HS-5 (cell line): ENCODE data around the gene RAB6B.
A peak's percentile ranks its signal among the peaks of the same experiment; 100 is the strongest.

Experiments used
- DNase-seq: peaks from one replicate; pipeline ENCODE4 v3.0.0-alpha.2; 2012; ENCODE audit warnings: low read depth

Gene RAB6B

DNA sequence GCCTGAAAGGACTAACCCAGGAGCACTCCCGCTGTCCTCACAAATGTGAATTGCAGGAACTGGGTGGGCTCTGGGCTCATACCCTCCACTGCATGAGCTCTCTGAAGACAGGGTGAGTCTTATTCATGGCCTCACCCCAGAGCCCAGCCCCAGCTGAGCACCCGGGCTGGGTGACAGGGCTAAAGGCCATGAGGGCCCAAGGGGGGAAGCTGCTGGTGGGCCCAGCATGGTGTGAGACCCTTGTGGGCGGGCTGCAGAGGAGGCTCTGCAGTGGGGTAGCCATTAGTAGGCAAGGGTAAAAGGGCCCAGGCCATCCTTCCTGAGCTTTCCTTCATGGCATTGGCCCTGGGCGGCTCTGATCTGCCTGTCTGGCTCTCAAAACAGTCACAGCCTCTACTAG is 59.7 kb downstream of the RAB6B start:
- DNase-seq: no peak

DNA sequence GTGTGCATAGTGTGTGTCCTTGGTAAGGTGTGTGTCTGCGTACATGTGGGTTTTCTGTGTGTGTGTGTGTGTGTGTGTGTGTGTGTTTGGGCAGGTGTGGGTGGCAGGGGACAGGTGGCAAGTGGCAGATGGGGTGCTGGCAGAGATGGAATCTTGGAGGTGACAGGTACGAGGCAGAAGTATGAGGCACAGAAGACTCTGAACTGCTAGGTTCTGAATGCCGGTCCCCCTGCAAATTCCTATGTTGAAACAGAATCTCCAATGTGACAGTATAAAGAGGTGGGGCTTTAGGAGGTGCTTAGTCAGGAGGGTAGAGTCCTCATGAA is 60.3 kb downstream of the RAB6B start:
- no peak for DNase-seq

DNA sequence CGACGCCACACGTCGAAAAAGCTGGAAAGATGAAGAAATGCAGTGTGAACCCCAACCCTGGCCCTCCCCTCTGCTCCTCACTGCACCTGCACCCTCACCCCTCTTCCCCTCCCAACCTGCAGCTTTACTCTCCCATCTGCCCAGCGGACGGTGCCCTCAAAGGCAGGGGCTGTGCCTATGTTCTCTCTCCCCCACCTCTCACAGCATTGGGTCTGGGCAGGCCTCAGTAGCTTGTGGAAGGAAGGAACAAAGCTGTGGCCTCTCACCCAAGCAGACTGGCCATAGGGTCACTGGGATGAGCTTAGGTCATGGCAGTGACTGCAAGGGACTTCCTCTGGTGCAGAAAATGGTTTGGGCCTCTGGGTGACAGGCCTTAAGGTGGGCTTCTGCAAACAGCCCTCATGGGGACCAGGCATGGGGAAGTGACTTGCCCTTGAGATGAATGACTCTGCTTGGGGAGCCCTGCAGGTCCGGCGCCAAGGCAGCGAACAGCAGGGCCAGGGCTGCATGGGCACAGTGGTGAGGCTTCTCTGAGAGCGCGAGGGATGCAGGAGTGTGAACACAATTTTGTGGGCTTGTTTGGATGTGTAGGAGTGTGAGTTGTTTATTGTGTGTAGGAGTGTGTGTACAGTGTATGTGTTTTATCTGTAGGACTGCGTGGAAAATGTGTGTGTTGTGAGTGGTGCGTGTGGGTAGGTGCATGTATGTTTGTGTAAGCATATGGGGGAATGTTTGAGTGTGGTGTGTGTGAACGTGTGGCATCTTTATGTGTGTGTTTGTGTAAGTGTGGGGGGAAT is 60.9 kb downstream of the RAB6B start:
- DNase-seq: no peak

DNA sequence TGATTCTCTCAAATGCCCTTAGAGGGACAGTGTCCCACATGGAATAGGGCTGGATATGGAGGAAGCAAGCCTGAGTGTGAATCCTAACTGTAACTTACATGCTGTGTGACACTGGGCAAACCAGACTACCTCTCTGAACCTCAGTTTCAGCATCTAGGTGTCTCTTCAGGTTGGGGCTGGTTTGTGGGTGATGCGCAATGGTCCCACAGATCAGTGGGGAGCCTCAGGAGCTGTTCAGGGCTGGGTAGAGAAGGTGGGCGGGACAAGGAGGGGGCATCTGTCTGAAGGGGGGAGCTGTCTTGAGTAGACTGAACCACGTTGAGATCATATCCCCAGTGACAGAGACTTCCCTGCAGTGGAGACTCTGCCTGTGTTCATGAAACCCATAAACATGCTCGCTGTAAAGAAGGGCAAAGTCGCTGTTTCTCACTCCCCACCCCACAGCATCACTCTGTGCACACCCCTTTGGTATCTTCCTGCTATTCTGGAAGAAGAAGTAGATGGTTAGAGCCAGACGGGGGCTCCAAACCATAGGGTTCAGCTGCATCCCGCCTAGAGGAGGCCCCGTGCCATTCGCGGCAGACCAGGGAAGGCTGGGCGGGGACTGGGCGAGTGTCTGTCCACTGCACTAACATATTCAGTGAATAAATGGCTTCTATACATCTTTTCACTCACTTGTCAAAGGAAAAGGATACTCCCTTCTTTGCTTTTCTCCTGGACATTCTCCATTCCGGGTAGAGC is 61.6 kb downstream of the RAB6B start:
- no peak for DNase-seq

DNA sequence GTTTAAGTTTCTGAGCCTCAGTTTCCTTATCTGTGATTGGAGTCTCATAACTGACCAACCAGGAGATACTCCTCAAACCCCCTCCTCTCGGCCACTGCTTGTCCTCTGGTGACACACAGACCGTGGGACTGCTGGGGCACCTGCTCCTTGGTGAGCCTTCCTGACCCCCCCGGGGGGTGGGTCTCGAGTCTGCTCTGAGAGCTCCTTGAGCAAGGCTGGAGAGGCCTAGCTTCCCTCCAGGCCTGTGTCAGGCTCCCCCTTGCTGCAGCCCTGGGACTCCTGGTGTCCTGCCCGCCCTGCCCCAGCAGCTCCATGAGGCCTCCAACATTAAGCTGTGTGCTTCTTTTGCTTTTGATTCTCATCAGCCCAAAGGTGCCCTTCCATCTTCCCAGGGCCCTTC is 62.4 kb downstream of the RAB6B start:
- DNase-seq: no peak

DNA sequence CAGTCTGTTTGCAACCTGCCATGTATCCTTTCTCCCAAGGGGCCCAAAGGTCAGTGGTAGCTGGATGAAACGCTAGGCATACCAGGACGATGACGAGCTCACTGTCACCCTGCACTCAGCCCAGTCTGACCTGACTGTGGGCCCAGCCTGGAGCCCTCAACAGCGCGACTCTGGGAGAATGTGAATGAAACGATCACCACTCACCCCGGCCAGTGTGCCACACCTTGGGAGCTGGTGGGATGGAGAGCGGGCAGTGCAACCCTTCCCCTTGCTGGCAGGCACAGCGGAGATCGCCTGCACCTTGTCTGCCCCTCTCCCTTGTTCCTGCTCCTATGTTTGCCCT is 62.9 kb downstream of the RAB6B start:
- no peak for DNase-seq

DNA sequence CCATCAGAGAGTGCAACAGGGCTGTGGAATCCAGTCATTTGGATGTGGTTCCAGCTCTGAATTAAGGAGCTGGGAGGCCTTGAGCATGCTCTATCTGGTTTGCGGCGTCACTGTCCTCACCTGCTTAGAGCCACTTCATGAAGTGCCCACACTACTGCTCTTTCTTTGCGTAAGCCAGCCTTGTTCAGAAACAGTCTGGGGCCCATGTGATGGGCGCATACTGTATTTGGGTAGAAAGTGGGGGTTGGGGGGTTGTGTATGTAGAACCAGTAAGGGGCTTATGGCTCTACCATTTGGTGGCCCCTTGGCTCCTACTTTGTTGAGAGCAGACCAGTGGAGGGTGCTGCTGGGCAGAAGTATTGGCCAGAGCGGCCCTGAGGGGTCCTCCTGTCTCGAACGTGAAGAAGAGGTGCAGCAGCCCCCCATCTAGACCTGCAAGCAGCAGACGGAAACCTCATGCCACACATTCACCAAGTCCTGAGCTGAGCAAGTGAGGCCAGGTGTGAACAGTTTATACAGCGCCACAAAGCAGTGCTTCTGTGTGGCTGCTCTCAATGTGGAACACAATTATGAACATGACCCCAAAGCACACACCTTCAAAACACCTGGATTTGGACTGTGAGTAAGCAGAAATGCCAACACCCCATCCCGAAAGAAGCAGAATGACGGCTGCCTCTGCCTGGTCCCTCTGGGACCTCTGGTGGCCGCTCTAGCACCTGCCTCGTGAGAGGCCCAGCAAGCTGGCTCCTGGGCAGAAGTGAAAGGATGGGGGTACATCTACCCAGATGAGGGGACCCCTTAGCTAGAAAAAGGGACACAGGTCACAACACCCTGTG is 63.5 kb downstream of the RAB6B start:
- DNase-seq: no peak

DNA sequence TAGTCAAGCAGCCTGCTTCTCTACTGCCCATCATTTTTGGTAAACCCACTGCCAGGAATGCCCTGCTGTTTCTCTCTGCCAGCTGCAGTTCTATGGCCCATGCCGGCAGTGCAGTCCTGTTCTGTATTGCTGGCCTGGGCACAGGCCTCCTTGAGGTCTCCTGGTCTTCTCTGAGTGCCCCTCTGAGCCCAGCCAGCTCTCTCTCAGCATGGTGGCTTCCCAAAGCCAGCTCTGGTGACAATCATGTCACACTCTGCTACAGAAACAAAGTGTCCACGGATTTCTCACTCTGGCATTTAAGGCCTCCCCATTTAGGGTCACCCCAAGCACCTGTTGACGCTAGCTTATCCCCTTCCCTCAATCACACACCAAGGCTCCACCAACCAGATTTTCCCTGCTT is 65.6 kb downstream of the RAB6B start:
- DNase-seq: no peak

DNA sequence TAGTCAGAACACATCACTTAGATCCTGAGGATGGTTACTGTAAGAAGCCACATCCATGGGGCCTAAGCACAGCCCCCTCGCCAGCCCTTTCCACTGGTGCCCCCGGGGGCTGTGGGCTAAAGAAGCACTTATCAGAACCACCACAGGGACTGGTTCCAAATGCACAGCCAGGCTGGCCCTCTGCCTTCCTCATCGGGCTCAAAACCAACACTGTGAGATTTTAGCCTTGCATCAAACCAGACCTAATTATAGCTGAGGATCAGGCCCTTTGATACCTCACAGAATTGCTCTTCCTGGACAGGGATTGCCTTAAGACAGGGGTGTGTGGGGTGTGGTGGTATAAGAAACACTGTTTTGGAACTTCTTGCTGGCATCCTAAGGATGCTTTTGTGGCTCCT is 66.4 kb downstream of the RAB6B start:
- DNase-seq: no peak

DNA sequence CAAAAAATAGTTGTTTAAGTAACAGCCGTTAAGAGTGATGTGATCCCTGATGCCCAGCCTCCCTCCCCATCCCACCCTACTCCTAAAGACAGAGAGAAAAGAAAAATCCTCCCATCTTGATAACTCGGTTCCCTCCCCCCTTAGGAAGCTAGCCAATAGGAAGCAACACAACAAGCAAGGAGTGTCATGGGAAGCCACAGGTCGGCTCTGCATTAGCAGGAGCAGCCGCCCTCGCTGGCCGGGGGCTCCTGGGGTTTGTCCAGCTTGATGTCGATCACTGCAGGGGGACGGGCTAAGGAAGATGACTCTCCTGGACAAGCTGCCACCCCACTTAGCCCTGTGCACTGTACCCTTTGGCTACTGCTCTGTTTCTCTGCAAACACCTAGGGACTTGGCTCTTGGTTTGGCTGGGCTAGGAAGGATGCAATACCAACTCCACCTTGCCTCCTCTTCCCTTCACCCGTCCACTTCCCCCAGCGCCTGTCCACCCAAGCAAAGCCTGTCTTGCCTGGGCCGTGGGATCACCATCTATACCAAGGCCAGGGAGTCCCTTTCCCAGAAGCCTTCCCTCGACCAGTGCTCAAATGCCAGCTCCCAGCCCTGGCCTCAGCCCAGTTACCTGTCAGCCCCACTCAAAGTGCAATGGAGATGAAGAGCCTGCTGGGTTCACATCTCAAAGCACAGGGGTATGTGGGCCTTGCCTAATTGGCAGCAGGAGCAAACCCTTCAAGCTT is 66.9 kb downstream of the RAB6B start:
- DNase-seq: no peak

DNA sequence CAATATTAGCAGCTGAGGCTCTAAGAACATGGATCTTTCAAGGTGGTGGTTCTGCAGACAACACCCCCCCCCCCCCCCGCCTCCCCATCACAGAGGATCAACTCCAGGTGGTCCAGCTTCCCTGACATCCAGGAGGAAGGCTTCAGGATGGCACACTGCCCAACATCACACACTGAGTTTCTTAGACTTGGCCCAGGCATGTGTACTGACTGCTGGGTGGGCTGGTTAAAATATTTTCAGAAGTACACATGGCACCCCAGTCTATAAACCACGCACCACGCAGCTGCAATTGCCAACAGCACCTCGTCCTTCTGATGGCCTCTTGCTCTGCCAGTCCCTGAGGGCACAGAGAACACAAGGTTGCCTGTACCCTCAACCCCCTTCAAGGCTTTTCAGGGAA is 68.0 kb downstream of the RAB6B start:
- no peak for DNase-seq

DNA sequence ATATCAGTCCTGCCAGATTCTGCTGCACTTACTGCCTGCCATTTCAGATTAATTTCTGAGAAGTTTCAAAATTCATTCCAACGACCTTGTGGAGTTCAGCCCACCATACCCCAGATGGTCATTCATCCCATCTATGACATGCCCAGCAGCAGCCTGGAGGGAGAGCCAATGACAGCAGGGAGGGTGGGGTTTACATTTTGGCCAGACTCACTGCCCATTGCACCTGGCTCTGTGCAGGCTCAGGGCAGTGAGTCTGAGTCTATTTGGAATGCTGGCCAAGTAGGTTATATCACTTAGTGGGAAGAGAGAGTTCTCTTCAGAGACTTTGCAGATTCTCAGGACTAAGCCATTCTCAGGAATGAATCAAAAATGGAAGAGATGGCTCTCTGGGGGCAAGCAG is 68.5 kb downstream of the RAB6B start:
- no peak for DNase-seq

DNA sequence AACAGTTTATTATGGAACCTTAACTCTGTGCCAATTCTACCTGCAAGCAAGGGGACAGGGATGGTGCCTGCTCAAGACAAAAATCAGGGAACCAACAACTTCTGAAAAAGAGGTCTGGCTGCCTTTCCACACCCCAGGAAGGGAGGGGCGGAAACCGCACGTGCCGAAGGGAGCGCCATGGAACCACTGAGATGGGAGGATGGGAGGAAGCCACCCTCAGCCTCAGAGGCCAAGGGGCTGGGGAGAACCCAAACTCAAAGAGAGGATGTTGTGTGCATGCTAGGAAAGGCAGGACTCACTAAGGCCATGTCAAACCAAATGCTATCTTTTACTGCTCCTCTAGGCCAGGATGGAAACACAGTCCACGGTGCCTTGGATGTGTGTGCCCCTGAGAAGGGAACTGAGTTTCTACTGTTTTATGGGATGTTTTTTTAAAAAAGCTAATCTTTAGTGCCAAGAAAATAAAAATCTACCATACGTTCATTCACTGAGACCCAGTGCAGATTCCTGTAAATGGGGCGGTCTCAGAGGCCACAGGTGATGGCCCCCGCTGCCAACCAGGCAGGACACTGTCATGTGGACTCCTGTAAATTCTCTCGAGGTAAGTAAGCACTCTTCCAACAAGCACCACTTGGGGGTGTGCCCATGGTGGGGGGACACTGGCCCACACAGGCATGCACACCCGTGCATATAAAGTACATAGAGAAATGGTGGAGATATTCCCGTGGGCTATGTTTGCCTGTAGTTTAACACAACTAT is 69.5 kb downstream of the RAB6B start:
- no peak for DNase-seq

DNA sequence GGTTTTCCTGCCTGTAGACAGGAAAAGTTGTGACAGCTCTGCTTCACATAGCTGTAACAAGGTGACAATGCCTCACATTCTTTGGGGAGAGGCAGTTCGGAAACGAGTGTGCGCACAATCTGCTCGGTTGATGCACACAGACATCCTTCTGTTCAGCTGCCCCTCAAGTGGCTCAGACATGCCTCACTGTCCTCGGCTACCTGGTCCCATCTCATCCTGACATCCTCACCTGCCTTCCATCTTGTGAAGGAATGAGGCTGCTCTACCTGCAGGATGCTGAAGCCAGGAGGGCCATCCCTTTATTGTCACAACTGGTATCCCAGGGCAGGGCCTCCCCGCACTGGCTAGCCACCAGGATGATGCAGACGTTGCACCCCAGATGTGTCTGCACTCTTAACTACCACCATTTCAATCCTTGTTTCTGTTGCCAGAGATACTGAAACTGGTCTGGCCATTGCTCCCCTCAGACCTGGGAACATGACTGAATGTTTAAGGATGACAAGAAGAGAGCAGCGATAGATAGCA is 70.7 kb downstream of the RAB6B start:
- DNase-seq: no peak

DNA sequence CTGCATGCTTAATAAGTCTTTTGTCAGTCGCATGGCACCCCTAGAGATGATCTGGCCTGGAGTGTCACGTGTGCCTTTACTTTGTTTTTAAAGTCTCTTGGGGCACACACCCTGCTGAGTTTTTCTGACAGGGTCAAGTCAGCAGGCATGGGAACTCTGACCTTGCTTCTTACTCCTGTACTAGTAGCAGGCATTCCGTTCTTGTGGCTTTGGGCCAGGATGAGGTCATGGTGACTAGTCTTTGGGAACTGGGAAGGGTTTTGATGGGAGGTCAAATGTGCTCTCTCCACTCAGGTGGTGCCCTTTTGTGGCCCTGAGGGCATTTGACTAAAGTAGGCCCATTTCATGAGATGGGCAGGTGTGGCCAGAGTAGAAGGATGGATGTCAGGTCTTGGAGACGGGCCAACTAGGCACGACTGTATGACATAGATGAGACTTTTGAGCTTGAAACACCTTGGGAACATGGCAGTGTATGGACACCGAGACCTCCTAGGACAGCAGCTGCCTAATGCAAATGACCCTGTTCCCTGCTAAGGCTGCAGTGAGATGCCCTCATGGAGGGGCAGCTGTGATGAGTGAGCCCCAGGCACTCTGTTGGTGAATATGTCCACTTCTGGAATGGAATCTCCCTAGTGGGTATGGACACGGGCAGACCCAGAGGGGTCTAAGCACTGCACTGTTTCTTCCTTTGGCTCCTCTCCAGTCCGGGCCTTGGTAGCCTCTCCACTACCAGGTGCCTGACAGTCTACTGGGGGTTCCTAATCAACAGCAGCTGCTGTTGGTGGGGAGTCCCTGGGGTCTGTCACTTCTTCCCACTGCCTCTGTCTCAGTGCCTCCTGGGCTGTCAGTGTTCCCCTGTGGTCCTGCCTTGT is 73.7 kb downstream of the RAB6B start:
- DNase-seq: peak; percentile 79

DNA sequence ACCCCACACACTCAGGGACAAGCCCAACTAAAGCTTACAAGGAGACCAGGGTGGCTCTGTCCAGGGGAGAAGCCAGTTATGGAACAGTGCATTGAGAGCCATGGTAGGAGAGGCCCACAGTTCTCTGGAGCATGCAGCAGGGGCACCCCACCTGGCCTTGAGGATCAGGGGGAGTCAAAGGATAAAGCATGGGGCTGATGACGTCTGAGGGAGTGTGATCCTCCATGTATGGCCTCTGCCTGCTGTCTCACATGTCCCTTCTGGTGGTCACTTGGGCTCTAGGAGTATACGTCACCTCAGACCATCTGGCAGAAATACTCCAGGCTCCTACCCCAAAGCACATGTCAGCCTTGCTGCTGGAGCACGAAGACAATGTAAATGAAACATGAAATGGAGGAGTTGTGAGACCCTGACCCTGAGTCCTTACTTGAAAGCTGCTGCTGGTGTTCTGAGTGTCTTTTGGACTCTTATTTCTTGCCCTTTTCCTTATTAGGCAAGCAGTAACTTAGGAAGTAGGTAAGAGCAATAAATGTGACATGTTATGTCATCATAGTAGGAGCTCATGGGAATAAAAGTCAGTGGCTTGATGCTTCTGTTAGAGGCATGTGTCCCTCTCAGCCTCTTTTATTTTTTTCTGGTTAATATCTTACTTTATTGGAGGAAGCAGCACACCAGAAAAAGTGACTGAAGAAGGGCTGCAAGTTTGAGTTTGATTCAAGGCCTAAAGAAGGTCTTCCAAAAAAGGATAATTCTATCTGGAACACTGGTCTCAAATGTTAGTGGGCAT is 74.6 kb downstream of the RAB6B start:
- no peak for DNase-seq

DNA sequence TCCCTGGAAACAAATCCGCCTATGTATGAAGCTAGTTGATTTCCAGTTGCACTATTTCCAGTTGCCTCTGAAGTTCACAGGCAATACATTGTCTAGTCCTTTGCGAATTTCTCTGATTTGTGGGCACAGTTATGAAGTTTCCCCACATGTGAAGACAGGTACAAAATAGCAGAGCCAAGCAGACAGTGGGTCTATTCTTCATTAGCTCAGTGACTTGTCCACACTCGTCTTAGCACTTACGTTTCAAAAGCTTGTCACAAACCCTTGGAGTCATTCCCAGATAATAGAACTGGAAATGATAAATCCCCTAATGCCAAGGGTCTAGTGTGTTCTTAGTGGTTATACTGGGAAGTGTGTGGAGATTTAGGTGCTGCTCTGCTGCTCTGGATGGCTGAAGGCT is 75.6 kb downstream of the RAB6B start:
- no peak for DNase-seq

DNA sequence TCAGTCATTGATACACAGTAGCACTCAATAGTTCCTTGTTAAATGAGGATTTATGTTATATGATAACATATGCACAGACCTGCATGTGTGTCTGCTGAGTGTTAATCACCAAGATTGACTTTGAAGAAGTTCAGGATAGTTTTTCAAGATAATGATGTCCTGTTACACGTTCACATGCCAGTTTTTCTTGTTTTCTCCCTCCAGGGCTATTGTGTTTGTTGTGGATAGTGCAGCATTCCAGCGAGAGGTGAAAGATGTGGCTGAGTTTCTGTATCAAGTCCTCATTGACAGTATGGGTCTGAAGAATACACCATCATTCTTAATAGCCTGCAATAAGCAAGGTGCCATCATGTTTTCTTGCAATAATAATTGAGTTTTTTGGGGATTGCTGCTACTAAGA is 80.3 kb downstream of the RAB6B start:
- DNase-seq: no peak

DNA sequence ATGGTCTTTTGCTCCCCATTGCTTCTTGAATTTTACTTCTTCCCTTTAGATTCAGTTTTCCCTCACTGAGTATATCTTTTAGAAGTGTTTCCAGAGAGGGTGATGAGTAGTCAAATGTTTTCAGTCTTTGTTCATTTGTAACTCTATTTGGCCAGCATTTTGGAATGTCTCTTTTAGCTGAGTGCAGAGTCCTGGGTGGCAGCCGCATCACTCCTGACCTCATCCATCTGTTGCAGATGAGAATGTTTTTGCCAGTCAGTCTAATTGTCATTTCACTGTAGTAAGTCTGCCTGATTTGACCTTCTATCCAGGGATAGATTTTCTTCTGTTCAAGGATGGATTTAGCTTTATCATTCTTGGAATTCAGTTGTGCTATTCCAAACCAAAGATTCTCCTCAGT is 82.8 kb downstream of the RAB6B start:
- no peak for DNase-seq
